ENCODE results near the gene CSF3. TPM values are rescaled to one million over a fixed set of nuclear protein-coding genes. Genes with fewer than 3 reads are reported as not detected.

CSF3 gene
- polyA plus RNA-seq, 1 donor, result not detected

DNA sequence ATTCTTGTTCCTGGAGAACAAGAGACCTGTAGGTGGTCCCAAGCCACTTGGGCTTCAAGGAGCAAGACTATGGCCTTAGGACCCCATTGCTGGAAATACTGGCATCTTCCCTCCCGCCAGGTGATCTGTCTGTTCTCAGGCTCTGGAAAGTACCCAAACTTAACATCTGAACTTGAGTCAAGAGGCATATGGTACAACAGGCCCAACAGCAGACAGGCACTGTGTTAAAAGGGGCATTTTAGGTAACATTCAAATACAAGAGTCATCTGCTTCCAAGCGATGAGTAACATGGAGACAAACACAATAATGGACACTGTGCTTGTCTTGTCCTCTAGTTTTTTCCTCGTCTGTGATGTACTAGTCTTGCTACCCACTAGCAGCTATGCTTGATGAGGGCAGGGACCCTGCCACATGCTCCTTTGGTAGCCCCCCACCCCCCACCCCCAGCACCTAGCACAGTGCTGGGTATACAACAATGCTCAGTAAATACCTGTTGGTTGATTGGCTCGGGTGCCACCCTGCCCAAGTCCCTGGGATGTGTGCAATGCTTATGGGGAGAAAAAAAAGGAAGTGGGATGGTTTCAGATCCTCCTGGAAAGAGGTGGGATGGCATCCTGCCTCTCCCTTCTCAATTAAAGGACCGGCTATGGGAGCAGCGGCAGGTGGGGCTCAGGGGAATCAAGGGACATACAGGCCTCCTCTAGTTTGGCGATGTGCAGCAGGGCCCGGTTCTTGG, 19.4 kb downstream of the CSF3 start:
- no CpG with 5 or more reads among the region's 8 CpGs for WGBS (ENCODE audit: insufficient coverage, low lambda C conversion rate)
- no peaks in the 10 kb centered on the region for H3K4me1 ChIP-seq (ENCODE audit: control insufficient read depth, insufficient read depth, low read length)
- no peak for DNase-seq
- H3K9me3 ChIP-seq (ENCODE audit: control insufficient read depth, low read depth, low read length), result no peaks in the 10 kb centered on the region
- H3K27me3 ChIP-seq (ENCODE audit: control insufficient read depth, insufficient read depth, low read length), result no peaks in the 10 kb centered on the region
- H3K4me3 ChIP-seq (ENCODE audit: low read length), result no peak overlapping the region
- peaks cover 64% of the 10 kb centered on the region for H3K36me3 ChIP-seq (ENCODE audit: control insufficient read depth, insufficient read depth, low read length)
- H3K27ac ChIP-seq (ENCODE audit: low read length), result no peak overlapping the region

DNA sequence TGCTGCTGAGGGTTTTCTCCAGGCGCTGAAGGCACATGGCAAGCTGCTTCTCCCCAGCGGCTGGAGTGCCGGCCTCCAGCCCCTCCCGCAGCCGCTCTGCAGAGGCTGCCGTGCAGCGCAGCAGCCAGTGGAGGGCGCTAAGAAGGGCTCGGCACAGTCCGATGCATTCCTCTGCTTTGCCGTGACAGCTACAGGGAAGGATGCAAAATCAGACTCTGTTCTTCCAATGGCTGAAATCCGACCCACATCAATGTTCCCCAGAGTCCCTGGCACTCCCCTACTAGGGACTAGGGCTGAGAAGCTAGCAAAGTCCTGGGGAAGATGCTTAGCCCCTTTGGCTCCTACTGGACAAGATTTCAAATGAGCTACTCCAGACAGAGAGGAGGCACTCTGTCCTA, 19.9 kb downstream of the CSF3 start:
- DNase-seq, result peak in 1 of 2 donors; percentile 25
- Histone ChIP-seq H3K36me3 (ENCODE audit: control insufficient read depth, insufficient read depth, low read length) (peaks cover 59% of the 10 kb centered on the region), H3K27ac (ENCODE audit: low read length) (no peak overlapping the region)

DNA sequence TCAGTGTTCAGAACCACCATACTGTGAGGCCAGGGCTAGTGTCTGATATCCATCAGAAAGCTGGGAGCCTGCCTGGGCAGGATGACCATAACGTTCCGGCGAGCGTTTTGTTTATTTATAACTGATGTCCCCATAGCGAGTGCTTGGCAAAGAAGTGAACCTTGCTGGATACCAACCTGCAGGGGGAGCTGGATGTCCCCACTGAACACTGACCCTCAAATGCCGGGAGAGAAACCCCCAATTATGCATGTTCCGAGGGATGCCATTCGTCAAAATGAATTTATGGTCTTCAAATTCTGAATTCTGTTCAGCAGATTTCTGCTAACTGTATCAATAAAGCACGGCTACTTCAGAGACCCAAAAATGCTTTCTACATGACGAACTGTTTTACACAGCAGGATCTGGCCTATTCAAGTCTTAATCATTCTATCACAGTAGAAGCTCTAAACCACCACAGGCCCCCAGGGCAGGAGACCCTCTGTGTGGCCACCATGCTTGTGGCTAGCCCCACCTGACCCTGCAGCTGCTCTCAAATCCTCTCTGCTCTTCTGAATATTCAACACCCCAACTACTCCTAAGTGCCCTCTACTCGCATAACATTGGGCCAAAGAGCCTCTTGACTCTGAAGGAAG, 23.8 kb downstream of the CSF3 start:
- Histone ChIP-seq H3K4me1 (ENCODE audit: control insufficient read depth, insufficient read depth, low read length) (no peaks in the 10 kb centered on the region), H3K36me3 (ENCODE audit: control insufficient read depth, insufficient read depth, low read length) (peaks cover 27% of the 10 kb centered on the region), H3K27ac (ENCODE audit: low read length) (peak overlapping the region; percentile 55), H3K9me3 (ENCODE audit: control insufficient read depth, low read depth, low read length) (no peaks in the 10 kb centered on the region), H3K27me3 (ENCODE audit: control insufficient read depth, insufficient read depth, low read length) (no peaks in the 10 kb centered on the region), H3K4me3 (ENCODE audit: low read length) (no peak overlapping the region)
- no CpG with 5 or more reads among the region's 11 CpGs for WGBS (ENCODE audit: insufficient coverage, low lambda C conversion rate)
- DNase-seq, result peak in 1 of 2 donors; percentile 62

More for the DNA sequence above, 19.9 kb downstream of the CSF3 start:
- Histone ChIP-seq H3K27me3 (ENCODE audit: control insufficient read depth, insufficient read depth, low read length) (no peaks in the 10 kb centered on the region), H3K4me1 (ENCODE audit: control insufficient read depth, insufficient read depth, low read length) (no peaks in the 10 kb centered on the region), H3K4me3 (ENCODE audit: low read length) (no peak overlapping the region), H3K9me3 (ENCODE audit: control insufficient read depth, low read depth, low read length) (no peaks in the 10 kb centered on the region)
- whole genome bisulfite sequencing (ENCODE audit: insufficient coverage, low lambda C conversion rate), result no CpG with 5 or more reads among the region's 12 CpGs

DNA sequence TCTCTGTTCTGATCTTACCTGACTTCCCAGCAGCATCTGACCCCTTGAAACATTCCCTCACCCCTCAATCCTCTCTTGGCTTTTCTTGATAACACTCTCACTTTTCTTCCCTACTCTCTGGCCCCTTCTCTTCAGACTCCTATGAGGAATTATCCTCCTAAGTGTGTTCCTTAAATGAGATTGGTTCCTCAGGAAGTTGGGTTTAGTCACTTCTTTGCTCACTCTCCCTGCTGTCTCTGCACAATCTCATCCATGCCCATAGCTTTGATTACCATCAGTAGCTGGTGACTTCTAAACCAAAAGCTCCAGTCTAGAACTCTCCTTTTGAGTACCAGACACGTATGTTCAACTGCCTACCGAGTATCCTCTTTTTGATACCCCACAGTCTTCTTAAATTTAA, 26.0 kb downstream of the CSF3 start:
- Histone ChIP-seq H3K4me3 (ENCODE audit: low read length) (no peak overlapping the region), H3K36me3 (ENCODE audit: control insufficient read depth, insufficient read depth, low read length) (peaks cover 11% of the 10 kb centered on the region), H3K27me3 (ENCODE audit: control insufficient read depth, insufficient read depth, low read length) (no peaks in the 10 kb centered on the region), H3K9me3 (ENCODE audit: control insufficient read depth, low read depth, low read length) (no peaks in the 10 kb centered on the region), H3K27ac (ENCODE audit: low read length) (no peak overlapping the region), H3K4me1 (ENCODE audit: control insufficient read depth, insufficient read depth, low read length) (no peaks in the 10 kb centered on the region)
- no peak for DNase-seq
- no CpG with 5 or more reads among the region's 2 CpGs for WGBS (ENCODE audit: insufficient coverage, low lambda C conversion rate)

DNA sequence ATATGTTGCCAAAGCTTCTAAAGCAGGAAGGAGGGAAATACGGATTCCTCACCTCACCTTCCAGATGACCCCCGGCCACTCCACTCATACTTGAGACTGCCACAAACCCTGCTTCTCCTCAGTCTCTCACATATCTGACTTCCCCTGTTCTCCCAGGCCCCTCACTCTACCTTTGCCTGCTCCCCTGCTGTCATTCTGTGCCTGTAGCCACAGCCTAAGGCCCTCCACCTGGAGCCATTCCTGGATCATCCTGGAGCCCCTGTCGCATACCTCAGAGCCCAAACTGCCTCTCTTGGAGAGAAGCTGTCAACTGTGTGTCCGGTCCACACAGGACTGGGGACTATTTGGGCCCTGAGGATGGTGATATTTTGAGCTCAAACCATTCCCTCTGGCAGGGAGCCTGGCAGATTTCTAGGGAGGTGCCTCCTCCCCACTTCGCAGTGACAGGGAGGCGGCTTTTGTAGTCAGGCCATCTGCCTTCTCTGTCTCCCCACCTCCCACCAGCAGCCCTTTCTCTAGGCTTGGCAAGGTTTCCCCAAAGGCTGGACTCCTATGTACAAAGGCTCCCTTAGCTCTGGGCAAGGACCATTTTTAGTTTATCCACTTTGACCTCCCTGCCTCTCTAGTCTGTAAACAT, 41.3 kb downstream of the CSF3 start:
- no peak for DNase-seq
- Histone ChIP-seq H3K27me3 (ENCODE audit: control insufficient read depth, insufficient read depth, low read length) (no peaks in the 10 kb centered on the region), H3K4me1 (ENCODE audit: control insufficient read depth, insufficient read depth, low read length) (peaks cover 10% of the 10 kb centered on the region)

DNA sequence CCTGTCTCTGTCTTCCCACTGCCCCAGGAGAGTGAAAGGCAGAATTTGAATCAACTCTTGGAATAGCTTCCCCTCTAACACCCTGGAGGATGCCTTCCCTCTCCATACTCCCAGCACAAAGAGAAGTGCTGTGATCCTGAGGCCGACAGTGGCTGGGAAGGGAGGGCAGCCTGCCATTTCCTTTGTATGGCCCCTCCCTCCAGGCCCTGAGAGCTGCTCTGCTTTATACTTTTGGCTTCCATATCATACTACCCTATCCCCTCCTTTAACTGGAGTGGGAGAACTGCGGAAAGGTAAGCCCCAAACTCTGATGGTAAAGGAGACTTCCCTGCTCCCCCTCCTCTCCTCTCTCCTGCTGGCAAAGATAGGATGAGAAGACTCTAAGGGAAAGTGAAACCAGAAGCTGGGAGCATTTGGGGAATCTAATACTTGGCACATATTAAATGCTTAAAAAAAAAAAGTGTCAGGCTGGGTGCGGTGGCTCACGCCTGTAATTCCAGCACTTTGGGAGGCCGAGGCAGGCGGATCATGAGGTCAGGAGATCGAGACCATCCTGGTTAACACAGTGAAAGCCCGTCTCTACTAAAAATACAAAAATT, 43.0 kb downstream of the CSF3 start:
- Histone ChIP-seq H3K9me3 (ENCODE audit: control insufficient read depth, low read depth, low read length) (no peaks in the 10 kb centered on the region), H3K4me1 (ENCODE audit: control insufficient read depth, insufficient read depth, low read length) (peaks cover 17% of the 10 kb centered on the region), H3K27ac (ENCODE audit: low read length) (peak overlapping the region; percentile 12), H3K4me3 (ENCODE audit: low read length) (no peak overlapping the region), H3K27me3 (ENCODE audit: control insufficient read depth, insufficient read depth, low read length) (no peaks in the 10 kb centered on the region), H3K36me3 (ENCODE audit: control insufficient read depth, insufficient read depth, low read length) (no peaks in the 10 kb centered on the region)
- WGBS (ENCODE audit: insufficient coverage, low lambda C conversion rate), result no CpG with 5 or more reads among the region's 8 CpGs
- peak in 1 of 2 donors; percentile 21 for DNase-seq

More for the DNA sequence above, 41.3 kb downstream of the CSF3 start:
- no peak overlapping the region for H3K4me3 ChIP-seq (ENCODE audit: low read length)
- H3K27ac ChIP-seq (ENCODE audit: low read length), result no peak overlapping the region
- no CpG with 5 or more reads among the region's 6 CpGs for WGBS (ENCODE audit: insufficient coverage, low lambda C conversion rate)
- no peaks in the 10 kb centered on the region for H3K9me3 ChIP-seq (ENCODE audit: control insufficient read depth, low read depth, low read length)
- H3K36me3 ChIP-seq (ENCODE audit: control insufficient read depth, insufficient read depth, low read length), result peaks cover 10% of the 10 kb centered on the region

DNA sequence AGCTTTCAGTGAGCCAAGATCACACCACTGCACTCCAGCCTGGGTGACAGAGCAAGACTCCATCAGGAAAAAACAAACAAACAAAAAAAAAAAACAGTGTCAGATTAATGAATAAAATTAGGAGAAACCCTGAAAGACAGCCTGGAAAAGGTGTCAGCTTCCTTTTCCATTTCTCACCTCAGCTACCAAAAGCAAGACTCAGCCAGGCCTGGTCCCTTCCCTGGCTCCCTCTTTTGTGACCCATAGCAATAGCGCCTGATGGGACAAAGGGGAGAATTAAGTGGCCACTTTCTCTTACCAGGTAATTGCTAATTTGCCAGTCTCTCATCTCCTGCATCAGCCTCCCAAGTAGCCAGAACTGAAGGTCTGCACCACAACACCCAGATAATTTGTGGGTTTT, 43.6 kb downstream of the CSF3 start:
- no peaks in the 10 kb centered on the region for H3K36me3 ChIP-seq (ENCODE audit: control insufficient read depth, insufficient read depth, low read length)
- H3K27me3 ChIP-seq (ENCODE audit: control insufficient read depth, insufficient read depth, low read length), result no peaks in the 10 kb centered on the region
- H3K27ac ChIP-seq (ENCODE audit: low read length), result no peak overlapping the region
- peaks cover 14% of the 10 kb centered on the region for H3K4me1 ChIP-seq (ENCODE audit: control insufficient read depth, insufficient read depth, low read length)
- H3K9me3 ChIP-seq (ENCODE audit: control insufficient read depth, low read depth, low read length), result no peaks in the 10 kb centered on the region
- no peak for DNase-seq
- no CpG with 5 or more reads among the region's 1 CpG for WGBS (ENCODE audit: insufficient coverage, low lambda C conversion rate)
- H3K4me3 ChIP-seq (ENCODE audit: low read length), result no peak overlapping the region

DNA sequence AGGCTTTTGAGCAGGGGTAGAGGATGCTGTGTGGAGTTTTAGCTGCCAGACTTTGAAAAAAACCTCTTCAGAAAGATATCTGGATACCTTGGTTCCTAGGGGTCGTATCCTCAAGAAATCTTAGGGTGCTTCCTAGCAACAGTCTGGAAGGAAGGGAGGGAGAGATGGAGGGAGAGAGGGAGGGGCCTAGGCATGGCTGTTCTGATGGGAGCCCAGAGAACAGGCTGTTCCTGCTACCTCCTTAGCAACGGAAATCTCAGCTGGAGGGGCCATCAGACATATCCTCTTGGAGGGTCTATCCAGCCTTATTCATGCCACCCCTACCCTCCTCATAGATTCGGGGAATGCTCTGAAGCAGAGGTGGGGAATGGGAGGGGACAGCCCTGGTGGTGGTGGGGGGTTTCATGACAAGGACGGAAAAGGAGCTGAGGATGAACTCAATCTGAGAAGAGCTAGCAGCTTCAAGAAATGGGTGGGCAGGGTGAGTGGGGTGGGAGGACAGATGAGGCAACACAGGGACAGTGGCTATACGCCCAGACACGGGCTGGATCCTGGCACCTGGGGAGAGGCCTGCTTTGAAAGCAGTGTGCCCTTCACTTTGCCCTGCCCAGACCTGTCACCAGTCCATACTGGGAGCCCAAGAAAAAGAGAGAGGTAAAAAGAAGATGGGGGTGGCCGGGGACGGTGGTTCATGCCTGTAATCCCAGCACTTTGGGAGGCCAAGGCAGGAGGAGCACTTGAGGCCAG, 44.7 kb downstream of the CSF3 start:
- Histone ChIP-seq H3K27ac (ENCODE audit: low read length) (no peak overlapping the region), H3K9me3 (ENCODE audit: control insufficient read depth, low read depth, low read length) (no peaks in the 10 kb centered on the region), H3K4me1 (ENCODE audit: control insufficient read depth, insufficient read depth, low read length) (peaks cover 20% of the 10 kb centered on the region), H3K4me3 (ENCODE audit: low read length) (no peak overlapping the region), H3K36me3 (ENCODE audit: control insufficient read depth, insufficient read depth, low read length) (no peaks in the 10 kb centered on the region), H3K27me3 (ENCODE audit: control insufficient read depth, insufficient read depth, low read length) (no peaks in the 10 kb centered on the region)
- no peak for DNase-seq
- WGBS (ENCODE audit: insufficient coverage, low lambda C conversion rate), result 92% methylated on average over 2 of the region's 8 CpGs

DNA sequence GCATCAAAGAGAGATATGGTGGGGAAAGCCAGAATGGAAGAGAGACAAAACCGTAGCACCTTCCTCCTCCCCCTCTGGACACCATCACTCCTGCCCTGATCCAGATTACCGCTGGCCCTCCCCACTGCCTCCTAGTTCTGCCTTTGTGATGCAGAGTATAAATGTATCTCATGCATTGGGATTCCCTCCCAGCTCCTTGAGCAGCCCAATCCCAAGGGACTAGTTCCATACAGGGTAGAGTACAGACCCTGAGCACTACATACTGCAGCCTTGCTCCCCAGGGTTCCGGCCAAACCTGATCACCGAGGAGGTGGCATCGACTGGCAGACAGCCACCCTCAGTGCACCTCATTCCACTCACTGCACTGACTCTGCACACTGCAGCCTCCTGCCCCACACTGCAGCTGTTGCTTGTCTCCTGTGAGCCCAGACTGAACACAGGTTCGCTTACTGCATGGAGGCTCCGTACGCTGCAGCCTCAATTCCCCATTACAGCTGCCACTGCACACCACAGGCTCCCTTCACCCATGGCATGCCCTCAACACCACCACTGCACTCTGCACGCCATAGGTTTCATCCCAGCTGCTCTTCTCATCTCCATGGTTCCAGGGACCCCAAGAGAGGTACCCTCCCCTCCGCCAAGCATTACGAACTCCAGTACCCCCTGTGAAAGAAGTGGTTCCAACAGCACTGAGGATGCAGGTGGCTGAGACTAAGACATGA, 45.8 kb downstream of the CSF3 start:
- no peaks in the 10 kb centered on the region for H3K36me3 ChIP-seq (ENCODE audit: control insufficient read depth, insufficient read depth, low read length)
- H3K4me3 ChIP-seq (ENCODE audit: low read length), result no peak overlapping the region
- H3K9me3 ChIP-seq (ENCODE audit: control insufficient read depth, low read depth, low read length), result no peaks in the 10 kb centered on the region
- no CpG with 5 or more reads among the region's 11 CpGs for WGBS (ENCODE audit: insufficient coverage, low lambda C conversion rate)
- no peaks in the 10 kb centered on the region for H3K27me3 ChIP-seq (ENCODE audit: control insufficient read depth, insufficient read depth, low read length)
- DNase-seq, result no peak
- H3K27ac ChIP-seq (ENCODE audit: low read length), result no peak overlapping the region
- peaks cover 31% of the 10 kb centered on the region for H3K4me1 ChIP-seq (ENCODE audit: control insufficient read depth, insufficient read depth, low read length)

All from large intestine (tissue), 3 donors.